Central memory CD8-positive, alpha-beta T cell (primary cell): Measurements from ENCODE around the gene LRP11.

Experiments used
- ATAC-seq: fragments of 150-1000 bp; cut with Tn5 transposase; replicated peaks from 2 replicates; pipeline ENCODE4 v1.10.0; 2022; ENCODE audit warnings: mild to moderate bottlenecking, moderate FRiP score, moderate number of reproducible peaks; ENCODE audit not compliant: poor library complexity, severe bottlenecking; ENCODE audit errors: extremely low read depth
- DNase-seq, 2 donors: peaks; one replicate each; pipeline ENCODE4 v3.0.0; 2021; ENCODE audit warnings: low spot score in 2 of 2
- H3K27ac Mint-ChIP-seq: one replicate; pipeline ENCODE4 v1.8.0; 2022; ENCODE audit warnings: low read depth, mild to moderate bottlenecking, moderate library complexity, mixed read lengths
- H3K27me3 Mint-ChIP-seq: one replicate; pipeline ENCODE4 v1.8.0; 2022; ENCODE audit warnings: mixed read lengths
- H3K36me3 Mint-ChIP-seq: one replicate; pipeline ENCODE4 v1.8.0; 2022; ENCODE audit warnings: mild to moderate bottlenecking, moderate library complexity, mixed read lengths; ENCODE audit not compliant: insufficient read depth
- H3K4me1 Mint-ChIP-seq: one replicate; pipeline ENCODE4 v1.8.0; 2022; ENCODE audit warnings: mixed read lengths
- H3K4me3 Mint-ChIP-seq: one replicate; pipeline ENCODE4 v1.8.0; 2022; ENCODE audit warnings: mild to moderate bottlenecking, moderate library complexity, mixed read lengths
- H3K9me3 Mint-ChIP-seq: one replicate; pipeline ENCODE4 v1.8.0; 2022; ENCODE audit warnings: mixed read lengths

The LRP11 gene

GRCh38 chr6:149904661-149905370 lies 40.7 kb upstream of the LRP11 start:
- no peak for ATAC-seq
- Mint-ChIP-seq H3K4me3 (no peak overlapping the region), H3K36me3 (no peaks in the 10 kb centered on the region), H3K27ac (no peak overlapping the region), H3K4me1 (no peaks in the 10 kb centered on the region), H3K9me3 (peaks cover 6% of the 10 kb centered on the region), H3K27me3 (peaks cover 41% of the 10 kb centered on the region)
- DNase-seq = no peak

GRCh38 chr6:149903938-149904611 lies 39.9 kb upstream of the LRP11 start:
- H3K36me3 Mint-ChIP-seq = no peaks in the 10 kb centered on the region
- H3K27ac Mint-ChIP-seq = no peak overlapping the region
- no peak overlapping the region for H3K4me3 Mint-ChIP-seq
- H3K9me3 Mint-ChIP-seq = peaks cover 6% of the 10 kb centered on the region
- DNase-seq (no peak), ATAC-seq (no peak)
- H3K4me1 Mint-ChIP-seq = no peaks in the 10 kb centered on the region
- peaks cover 48% of the 10 kb centered on the region for H3K27me3 Mint-ChIP-seq

- no peak overlapping the region for H3K27ac Mint-ChIP-seq
- peaks cover 15% of the 10 kb centered on the region for H3K4me1 Mint-ChIP-seq
- DNase-seq (no peak), ATAC-seq (no peak)
- H3K36me3 Mint-ChIP-seq = no peaks in the 10 kb centered on the region
- no peaks in the 10 kb centered on the region for H3K9me3 Mint-ChIP-seq
- peaks cover 59% of the 10 kb centered on the region for H3K27me3 Mint-ChIP-seq
- H3K4me3 Mint-ChIP-seq = no peak overlapping the region
Observed at GRCh38 chr6:149901444-149902140, 37.4 kb upstream of the LRP11 start.

GRCh38 chr6:149900620-149901443 lies 36.7 kb upstream of the LRP11 start:
- no peak for DNase-seq
- no peak overlapping the region for H3K4me3 Mint-ChIP-seq

GRCh38 chr6:149899926-149900619 lies 35.9 kb upstream of the LRP11 start:
- no peaks in the 10 kb centered on the region for H3K36me3 Mint-ChIP-seq
- no peak overlapping the region for H3K27ac Mint-ChIP-seq
- no peak for ATAC-seq
- no peaks in the 10 kb centered on the region for H3K9me3 Mint-ChIP-seq
- peaks cover 19% of the 10 kb centered on the region for H3K4me1 Mint-ChIP-seq
- no peak overlapping the region for H3K4me3 Mint-ChIP-seq
- DNase-seq = no peak
- peaks cover 56% of the 10 kb centered on the region for H3K27me3 Mint-ChIP-seq

More at GRCh38 chr6:149900620-149901443, 36.7 kb upstream of the LRP11 start:
- Mint-ChIP-seq H3K36me3 (no peaks in the 10 kb centered on the region), H3K9me3 (no peaks in the 10 kb centered on the region), H3K27ac (no peak overlapping the region), H3K4me1 (peaks cover 18% of the 10 kb centered on the region), H3K27me3 (peaks cover 59% of the 10 kb centered on the region)
- ATAC-seq = no peak

- H3K27me3 Mint-ChIP-seq = peaks cover 50% of the 10 kb centered on the region
Observed at GRCh38 chr6:149899486-149899885, 35.3 kb upstream of the LRP11 start.

GRCh38 chr6:149898966-149899365 lies 34.8 kb upstream of the LRP11 start:
- Mint-ChIP-seq H3K36me3 (no peaks in the 10 kb centered on the region), H3K27ac (no peak overlapping the region), H3K4me1 (peaks cover 19% of the 10 kb centered on the region), H3K9me3 (no peaks in the 10 kb centered on the region), H3K27me3 (peaks cover 50% of the 10 kb centered on the region), H3K4me3 (no peak overlapping the region)
- ATAC-seq (no peak), DNase-seq (no peak)

More at GRCh38 chr6:149899486-149899885, 35.3 kb upstream of the LRP11 start:
- no peaks in the 10 kb centered on the region for H3K36me3 Mint-ChIP-seq
- no peak for ATAC-seq
- H3K9me3 Mint-ChIP-seq = no peaks in the 10 kb centered on the region
- no peak overlapping the region for H3K27ac Mint-ChIP-seq
- no peak for DNase-seq
- no peak overlapping the region for H3K4me3 Mint-ChIP-seq
- peaks cover 19% of the 10 kb centered on the region for H3K4me1 Mint-ChIP-seq

GRCh38 chr6:149897855-149898744 lies 33.9 kb upstream of the LRP11 start, which contains the start of gene RAET1E:
TSS of gene RAET1E (minus strand) at chr6:149898113. CDS start at chr6:149890901, 7,212 bp downstream.
- Mint-ChIP-seq H3K27me3 (peaks cover 42% of the 10 kb centered on the region), H3K36me3 (no peaks in the 10 kb centered on the region), H3K4me3 (peak within 1 kb of the TSS; percentile 56), H3K27ac (peak within 1 kb of the TSS; percentile 71), H3K9me3 (no peaks in the 10 kb centered on the region), H3K4me1 (peaks cover 19% of the 10 kb centered on the region)
- DNase-seq (no peak), ATAC-seq (no peak)

- H3K4me1 Mint-ChIP-seq = peaks cover 19% of the 10 kb centered on the region
- peak overlapping the region; percentile 46 for H3K4me3 Mint-ChIP-seq
- peak overlapping the region; percentile 71 for H3K27ac Mint-ChIP-seq
- no peaks in the 10 kb centered on the region for H3K36me3 Mint-ChIP-seq
- DNase-seq = no peak
- H3K9me3 Mint-ChIP-seq = no peaks in the 10 kb centered on the region
- peaks cover 34% of the 10 kb centered on the region for H3K27me3 Mint-ChIP-seq
- ATAC-seq = no peak
Observed at GRCh38 chr6:149897015-149897697, 33.0 kb upstream of the LRP11 start.

GRCh38 chr6:149896491-149896890 lies 32.3 kb upstream of the LRP11 start:
- Mint-ChIP-seq H3K27me3 (peaks cover 31% of the 10 kb centered on the region), H3K9me3 (no peaks in the 10 kb centered on the region), H3K27ac (no peak overlapping the region), H3K4me3 (peak overlapping the region; percentile 46), H3K4me1 (peaks cover 19% of the 10 kb centered on the region), H3K36me3 (no peaks in the 10 kb centered on the region)
- DNase-seq (no peak), ATAC-seq (no peak)
